ENCODE measurements around the gene UGT1A6. TPM values are rescaled to one million over a fixed set of nuclear protein-coding genes. Genes with fewer than 3 reads are reported as not detected.

Gene UGT1A6
- total and polyA plus RNA-seq, 2 donors (not counting 1 experiment from before 2014, with no cell fraction given): not detected

- Histone ChIP-seq H4K20me1 (ENCODE audit: control insufficient read depth, extremely low read depth, insufficient read depth, low read length) (no peaks in the 10 kb centered on the region), H3K36me3 (ENCODE audit: control insufficient read depth, insufficient read depth, low read length) (no peaks in the 10 kb centered on the region), H3K9ac (ENCODE audit: insufficient read depth, low read length) (no peak overlapping the region), H3K4me2 (ENCODE audit: extremely low read depth, insufficient read depth, low read length) (no peak overlapping the region), H3K4me1 (ENCODE audit: control insufficient read depth, extremely low read depth, insufficient read depth, low read length) (no peaks in the 10 kb centered on the region), H3K79me2 (ENCODE audit: control insufficient read depth, insufficient read depth, low read length) (no peaks in the 10 kb centered on the region), H3K4me3 (replicated peaks in 1 of 4; ENCODE audit: control extremely low read depth in 1 of 4, insufficient read depth in 1 of 4, low read depth in 3 of 4, low read length in 4 of 4) (no peak overlapping the region), H3K27me3 (ENCODE audit: control insufficient read depth, insufficient read depth, low read length) (no peaks in the 10 kb centered on the region), H3K9me3 (ENCODE audit: control insufficient read depth, insufficient read depth, low read depth, low read length) (no peaks in the 10 kb centered on the region), H2AFZ (ENCODE audit: low read length) (no peak overlapping the region), H3K27ac (ENCODE audit: insufficient read depth, low read length) (no peak overlapping the region)
- TF ChIP-seq CTCF (conservative IDR thresholded peaks at IDR 0.05 in 1 of 2, IDR thresholded peaks at IDR 0.05 in 1 of 2; ENCODE audit: low read depth in 1 of 2, low read length in 2 of 2) (no peak), EZH2 (IDR thresholded peaks at IDR 0.05; ENCODE audit: low read length, missing control alignments) (no peak)
- no peak for DNase-seq (ENCODE audit: low read depth in 2 of 2)
Observed at GRCh38 chr2:233813236-233814055, 120.8 kb downstream of the UGT1A6 start.

- no peaks in the 10 kb centered on the region for H3K79me2 ChIP-seq (ENCODE audit: control insufficient read depth, insufficient read depth, low read length)
- no peak for DNase-seq (ENCODE audit: low read depth in 2 of 2)
- no peaks in the 10 kb centered on the region for H3K36me3 ChIP-seq (ENCODE audit: control insufficient read depth, insufficient read depth, low read length)
- H3K4me3 ChIP-seq (replicated peaks in 1 of 4; ENCODE audit: control extremely low read depth in 1 of 4, insufficient read depth in 1 of 4, low read depth in 3 of 4, low read length in 4 of 4): no peak overlapping the region
- TF ChIP-seq EZH2 (IDR thresholded peaks at IDR 0.05; ENCODE audit: low read length, missing control alignments) (no peak), CTCF (conservative IDR thresholded peaks at IDR 0.05 in 1 of 2, IDR thresholded peaks at IDR 0.05 in 1 of 2; ENCODE audit: low read depth in 1 of 2, low read length in 2 of 2) (no peak)
- no peak overlapping the region for H3K9ac ChIP-seq (ENCODE audit: insufficient read depth, low read length)
- H3K27ac ChIP-seq (ENCODE audit: insufficient read depth, low read length): no peak overlapping the region
- H4K20me1 ChIP-seq (ENCODE audit: control insufficient read depth, extremely low read depth, insufficient read depth, low read length): no peaks in the 10 kb centered on the region
- H3K4me2 ChIP-seq (ENCODE audit: extremely low read depth, insufficient read depth, low read length): no peak overlapping the region
- no peaks in the 10 kb centered on the region for H3K9me3 ChIP-seq (ENCODE audit: control insufficient read depth, insufficient read depth, low read depth, low read length)
- H3K4me1 ChIP-seq (ENCODE audit: control insufficient read depth, extremely low read depth, insufficient read depth, low read length): no peaks in the 10 kb centered on the region
- no peaks in the 10 kb centered on the region for H3K27me3 ChIP-seq (ENCODE audit: control insufficient read depth, insufficient read depth, low read length)
- no peak overlapping the region for H2AFZ ChIP-seq (ENCODE audit: low read length)
Observed at GRCh38 chr2:233814056-233814835, 121.6 kb downstream of the UGT1A6 start.

- Histone ChIP-seq H4K20me1 (ENCODE audit: control insufficient read depth, extremely low read depth, insufficient read depth, low read length) (no peaks in the 10 kb centered on the region), H3K4me3 (replicated peaks in 1 of 4; ENCODE audit: control extremely low read depth in 1 of 4, insufficient read depth in 1 of 4, low read depth in 3 of 4, low read length in 4 of 4) (no peak overlapping the region), H3K4me2 (ENCODE audit: extremely low read depth, insufficient read depth, low read length) (no peak overlapping the region), H3K36me3 (ENCODE audit: control insufficient read depth, insufficient read depth, low read length) (no peaks in the 10 kb centered on the region), H2AFZ (ENCODE audit: low read length) (no peak overlapping the region), H3K27ac (ENCODE audit: insufficient read depth, low read length) (no peak overlapping the region), H3K79me2 (ENCODE audit: control insufficient read depth, insufficient read depth, low read length) (no peaks in the 10 kb centered on the region), H3K9me3 (ENCODE audit: control insufficient read depth, insufficient read depth, low read depth, low read length) (no peaks in the 10 kb centered on the region), H3K4me1 (ENCODE audit: control insufficient read depth, extremely low read depth, insufficient read depth, low read length) (no peaks in the 10 kb centered on the region), H3K27me3 (ENCODE audit: control insufficient read depth, insufficient read depth, low read length) (no peaks in the 10 kb centered on the region), H3K9ac (ENCODE audit: insufficient read depth, low read length) (no peak overlapping the region)
- TF ChIP-seq CTCF (conservative IDR thresholded peaks at IDR 0.05 in 1 of 2, IDR thresholded peaks at IDR 0.05 in 1 of 2; ENCODE audit: low read depth in 1 of 2, low read length in 2 of 2) (no peak), EZH2 (IDR thresholded peaks at IDR 0.05; ENCODE audit: low read length, missing control alignments) (no peak)
- DNase-seq (ENCODE audit: low read depth in 2 of 2): peak in 1 of 2 donors; percentile 38
Observed at GRCh38 chr2:233815861-233816260, 123.2 kb downstream of the UGT1A6 start.

All from fibroblast of lung (primary cell).